ENCODE results near the gene COLEC11. TPM values are rescaled to one million over a fixed set of nuclear protein-coding genes. Genes with fewer than 3 reads are reported as not detected.
"Not testable (repeated sequence)": the region's sequence is repeated elsewhere in the genome, so short reads cannot be mapped to it uniquely, and the experiment has no call there.

The COLEC11 gene
- total and polyA plus RNA-seq, 9 of the 15 experiments (the other 6 are each of a cell fraction or from before 2014, with no cell fraction given) = 0.32 to 4.3 (median 1.8) TPM

DNA sequence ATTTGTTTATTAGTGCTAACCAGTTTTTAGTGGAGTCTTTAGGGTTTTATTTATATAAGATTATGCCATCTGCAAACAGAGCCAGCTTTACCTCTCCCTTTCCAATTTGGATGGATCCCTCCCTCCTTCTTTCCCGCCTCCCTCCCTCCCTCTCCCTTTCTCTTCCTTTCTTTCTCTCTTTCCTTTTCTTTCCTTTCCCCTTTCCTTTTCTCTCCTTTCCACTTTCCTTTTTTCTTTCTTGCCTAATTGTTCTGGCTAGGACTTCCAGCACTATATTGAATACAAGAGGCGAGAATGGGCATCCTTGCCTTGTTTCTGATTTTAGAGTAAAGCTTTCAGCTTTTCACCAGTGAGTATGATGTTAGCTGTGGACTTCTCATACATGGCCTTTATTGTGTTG, 24.1 kb downstream of the COLEC11 start (continued):
- TF ChIP-seq, protein P1, sequence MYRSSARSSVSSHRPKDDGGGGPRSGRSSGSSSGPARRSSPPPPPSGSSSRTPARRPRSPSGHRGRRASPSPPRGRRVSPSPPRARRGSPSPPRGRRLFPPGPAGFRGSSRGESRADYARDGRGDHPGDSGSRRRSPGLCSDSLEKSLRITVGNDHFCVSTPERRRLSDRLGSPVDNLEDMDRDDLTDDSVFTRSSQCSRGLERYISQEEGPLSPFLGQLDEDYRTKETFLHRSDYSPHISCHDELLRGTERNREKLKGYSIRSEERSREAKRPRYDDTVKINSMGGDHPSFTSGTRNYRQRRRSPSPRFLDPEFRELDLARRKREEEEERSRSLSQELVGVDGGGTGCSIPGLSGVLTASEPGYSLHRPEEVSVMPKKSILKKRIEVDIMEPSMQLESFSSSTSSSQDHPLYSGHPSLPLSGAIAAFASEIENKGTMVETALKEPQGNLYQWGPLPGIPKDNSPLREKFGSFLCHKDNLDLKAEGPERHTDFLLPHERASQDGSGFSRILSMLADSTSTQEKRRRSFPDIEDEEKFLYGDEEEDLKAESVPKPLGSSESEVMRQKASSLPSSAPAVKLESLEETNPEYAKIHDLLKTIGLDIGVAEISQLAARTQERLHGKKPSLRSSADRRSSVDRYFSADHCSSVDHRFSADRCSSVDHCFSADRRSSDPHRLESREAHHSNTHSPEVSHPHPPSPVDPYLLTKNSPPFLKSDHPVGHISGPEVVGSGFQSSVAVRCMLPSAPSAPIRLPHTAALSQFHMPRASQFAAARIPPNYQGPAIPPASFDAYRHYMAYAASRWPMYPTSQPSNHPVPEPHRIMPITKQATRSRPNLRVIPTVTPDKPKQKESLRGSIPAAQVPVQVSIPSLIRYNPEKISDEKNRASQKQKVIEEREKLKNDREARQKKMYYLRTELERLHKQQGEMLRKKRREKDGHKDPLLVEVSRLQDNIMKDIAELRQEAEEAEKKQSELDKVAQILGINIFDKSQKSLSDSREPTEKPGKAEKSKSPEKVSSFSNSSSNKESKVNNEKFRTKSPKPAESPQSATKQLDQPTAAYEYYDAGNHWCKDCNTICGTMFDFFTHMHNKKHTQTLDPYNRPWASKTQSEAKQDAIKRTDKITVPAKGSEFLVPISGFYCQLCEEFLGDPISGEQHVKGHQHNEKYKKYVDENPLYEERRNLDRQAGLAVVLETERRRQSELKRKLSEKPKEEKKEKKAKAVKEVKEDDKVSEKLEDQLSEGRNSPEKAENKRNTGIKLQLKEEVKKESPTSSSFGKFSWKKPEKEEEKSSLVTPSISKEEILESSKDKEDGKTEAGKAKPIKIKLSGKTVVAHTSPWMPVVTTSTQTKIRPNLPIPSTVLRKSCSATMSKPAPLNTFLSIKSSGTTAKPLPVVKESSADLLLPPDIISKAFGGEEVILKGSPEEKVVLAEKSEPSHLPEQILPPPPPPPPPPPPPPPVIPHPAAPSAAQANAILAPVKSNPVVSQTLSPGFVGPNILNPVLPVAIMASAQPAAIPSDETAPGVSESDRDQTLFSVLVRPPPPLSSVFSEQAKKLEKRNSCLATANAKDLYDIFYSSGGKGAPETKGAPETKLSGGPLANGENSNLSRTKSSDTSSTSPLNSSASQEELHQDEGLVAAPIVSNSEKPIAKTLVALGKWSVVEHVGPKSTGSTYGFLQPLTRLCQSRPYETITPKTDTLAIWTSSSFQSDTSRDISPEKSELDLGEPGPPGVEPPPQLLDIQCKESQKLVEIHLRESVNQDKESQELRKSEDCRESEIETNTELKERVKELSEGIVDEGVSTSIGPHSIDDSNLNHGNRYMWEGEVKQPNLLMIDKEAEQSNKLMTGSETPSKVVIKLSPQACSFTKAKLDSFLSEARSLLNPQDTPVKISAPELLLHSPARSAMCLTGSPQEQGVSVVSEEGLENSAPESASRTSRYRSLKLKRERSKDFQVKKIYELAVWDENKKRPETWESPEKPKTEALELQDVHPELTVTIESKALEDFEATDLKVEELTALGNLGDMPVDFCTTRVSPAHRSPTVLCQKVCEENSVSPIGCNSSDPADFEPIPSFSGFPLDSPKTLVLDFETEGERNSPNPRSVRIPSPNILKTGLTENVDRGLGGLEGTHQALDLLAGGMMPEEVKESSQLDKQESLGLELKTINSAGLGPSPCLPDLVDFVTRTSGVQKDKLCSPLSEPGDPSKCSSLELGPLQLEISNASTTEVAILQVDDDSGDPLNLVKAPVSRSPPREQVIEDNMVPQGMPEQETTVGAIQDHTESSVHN (IDR thresholded peaks at IDR 0.05; ENCODE audit: borderline replicate concordance in 1 of 2, low read depth in 1 of 2) = no peak
- no peak for TF ChIP-seq DACH1 (IDR thresholded peaks at IDR 0.05; ENCODE audit: partially characterized antibody)

DNA sequence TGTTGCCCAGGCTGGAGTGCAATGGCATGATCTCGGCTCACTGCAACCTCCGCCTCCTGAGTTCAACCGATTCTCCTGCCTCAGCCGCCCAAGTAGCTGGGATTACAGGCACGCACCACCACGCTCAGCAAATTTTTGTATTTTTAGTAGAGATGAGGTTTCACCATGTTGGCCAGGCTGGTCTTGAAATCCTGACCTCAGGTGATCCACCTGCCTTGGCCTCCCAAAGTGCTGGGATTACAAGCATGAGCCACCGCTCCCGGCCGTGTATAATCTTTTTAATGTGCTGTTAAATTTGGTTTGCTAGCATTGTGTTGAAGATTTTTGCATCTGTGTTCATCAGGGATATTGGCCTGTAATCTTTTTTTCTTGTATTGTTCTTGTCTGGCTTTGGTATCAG, 24.7 kb downstream of the COLEC11 start:
- H2AFZ ChIP-seq (ENCODE audit: low read depth, low read length); H3K4me2 ChIP-seq (ENCODE audit: insufficient read depth, low read length); H3K9me3 ChIP-seq (replicated peaks; ENCODE audit: control insufficient read depth, insufficient read depth, low read depth, low read length); FAIRE-seq; H4K20me1 ChIP-seq (replicated peaks; ENCODE audit: control insufficient read depth, insufficient read depth, low read length); H3K9ac ChIP-seq (ENCODE audit: insufficient read depth in 1 of 2, low read depth in 2 of 2, low read length in 2 of 2); H3K27me3 ChIP-seq (ENCODE audit: control insufficient read depth in 2 of 2, insufficient read depth in 2 of 2, low read length in 2 of 2); BruUV-seq (replicated peaks); in situ Hi-C loops (cut with MboI); H3K4me3 ChIP-seq; CTCF ChIA-PET (ENCODE audit: low intra/inter-chr PET ratio); DNase-seq (ENCODE audit: extremely low read depth in 1 of 4, low spot score in 3 of 4); H3K27ac ChIP-seq (ENCODE audit: extremely low read depth, low read depth, low read length); H3K9me1 ChIP-seq (ENCODE audit: control insufficient read depth, insufficient read depth, low read length); H3K36me3 ChIP-seq (ENCODE audit: control insufficient read depth, insufficient read depth, low read length); H3K79me2 ChIP-seq (ENCODE audit: control insufficient read depth, insufficient read depth, low read length); ATAC-seq; intact Hi-C loops (cut with micrococcal nuclease); H3K4me1 ChIP-seq (replicated peaks in 1 of 2; ENCODE audit: control insufficient read depth in 2 of 2, insufficient read depth in 2 of 2, low read length in 2 of 2): not testable (repeated sequence)
- WGBS (ENCODE audit: insufficient coverage, low coverage, missing lambda C conversion rate) = 17% methylated on average over 9 of the region's 9 CpGs
- POLR2A ChIA-PET = interaction anchor here (0.9 kb wide), 1 partner anchor 9 kb away, joined by 3 read pairs; no protein-coding TSS in a partner anchor
